HepG2 (cell line): ENCODE measurements around the gene HLF. TPM values are rescaled to one million over a fixed set of nuclear protein-coding genes. Genes with fewer than 3 reads are reported as not detected.

Experiments
- ARID2 ChIP-seq: sonication (generic); formaldehyde crosslinking; IDR thresholded peaks from 2 replicates; pipeline ENCODE4 v1.8.1; 2022; ENCODE audit warnings: mild to moderate bottlenecking, missing genetic modification reagents, borderline replicate concordance
- ATF5 ChIP-seq: sonication (generic); formaldehyde crosslinking; IDR thresholded peaks from 2 replicates; pipeline ENCODE4 v1.4.0; 2020; ENCODE audit warnings: mild to moderate bottlenecking, low read depth, missing genetic modification reagents
- ELF3 ChIP-seq: IDR thresholded peaks from 2 replicates; pipeline ENCODE4 v1.6.1; 2016; ENCODE audit warnings: missing genetic modification reagents, missing compliant biosample characterization
- FOXP1 ChIP-seq, 2 experiments: fragments of 450-650 bp in 1 of 2; IDR thresholded peaks; 2 replicates each; pipeline ENCODE4 v1.6.1; 2017 to 2018; ENCODE audit warnings: antibody characterized with exemption in 1 of 2
- HNF4G ChIP-seq, 2 experiments: sonication (generic) in 1 of 2; formaldehyde crosslinking in 1 of 2; IDR thresholded peaks; 2 replicates each; pipeline versions ENCODE4 v1.4.0 to v1.6.1; 2011 to 2020; ENCODE audit warnings: borderline replicate concordance in 2 of 2, low read depth in 2 of 2, mild to moderate bottlenecking in 2 of 2, low read length in 1 of 2, missing genetic modification reagents in 1 of 2, moderate library complexity in 1 of 2
- HOXD1 ChIP-seq: sonication (generic); formaldehyde crosslinking; IDR thresholded peaks from 2 replicates; pipeline ENCODE4 v1.5.0; 2020; ENCODE audit warnings: missing genetic modification reagents
- KDM2A ChIP-seq: sonication (generic); formaldehyde crosslinking; IDR thresholded peaks from 2 replicates; pipeline ENCODE4 v1.4.0; 2020; ENCODE audit warnings: low read depth, missing genetic modification reagents, borderline replicate concordance
- KDM5B ChIP-seq: sonication (generic); formaldehyde crosslinking; IDR thresholded peaks from 2 replicates; pipeline ENCODE4 v1.4.0; 2020; ENCODE audit warnings: missing genetic modification reagents, mild to moderate bottlenecking, borderline replicate concordance
- NFE2L2 ChIP-seq: fragments of 150-350 bp; IDR thresholded peaks from 2 replicates; pipeline ENCODE4 v1.6.1; 2014; ENCODE audit warnings: low read length
- NR0B2 ChIP-seq: sonication (generic); formaldehyde crosslinking; IDR thresholded peaks from 2 replicates; pipeline ENCODE4 v1.4.0; 2020; ENCODE audit warnings: mild to moderate bottlenecking, missing genetic modification reagents
- PITX1 ChIP-seq: sonication (generic); formaldehyde crosslinking; IDR thresholded peaks from 2 replicates; pipeline ENCODE4 v1.5.1; 2020; ENCODE audit warnings: mild to moderate bottlenecking, missing genetic modification reagents
- RELA ChIP-seq: sonication (generic); formaldehyde crosslinking; IDR thresholded peaks from 2 replicates; pipeline ENCODE4 v1.4.0; 2020; ENCODE audit warnings: missing genetic modification reagents
- REPIN1 ChIP-seq: sonication (generic); formaldehyde crosslinking; IDR thresholded peaks from 2 replicates; pipeline ENCODE4 v1.8.0; 2022; ENCODE audit warnings: missing genetic modification reagents, low read depth, mild to moderate bottlenecking, borderline replicate concordance
- SOX5 ChIP-seq: IDR thresholded peaks from 2 replicates; pipeline ENCODE4 v1.6.1; 2016; ENCODE audit warnings: borderline replicate concordance
- TFDP1 ChIP-seq: IDR thresholded peaks from 2 replicates; pipeline ENCODE4 v1.6.1; 2016; ENCODE audit warnings: missing compliant biosample characterization, missing genetic modification reagents, borderline replicate concordance
- TFE3 ChIP-seq: IDR thresholded peaks from 2 replicates; pipeline ENCODE4 v1.6.1; 2016
- U2AF1 ChIP-seq: fragments of 200-400 bp; formaldehyde crosslinking; optimal IDR thresholded peaks from 2 replicates; pipeline ENCODE3; 2017; ENCODE audit warnings: mild to moderate bottlenecking, low read depth, low read length
- ZBTB26 ChIP-seq: IDR thresholded peaks from 2 replicates; pipeline ENCODE4 v1.6.1; 2016; ENCODE audit warnings: missing compliant biosample characterization, missing genetic modification reagents, borderline replicate concordance
- ZNF235 ChIP-seq: sonication (generic); formaldehyde crosslinking; IDR thresholded peaks from 2 replicates; pipeline ENCODE4 v1.8.1; 2023; ENCODE audit warnings: mild to moderate bottlenecking, missing genetic modification reagents, borderline replicate concordance
- ZNF33B ChIP-seq: sonication (generic); formaldehyde crosslinking; IDR thresholded peaks from 2 replicates; pipeline ENCODE4 v1.5.1; 2020; ENCODE audit warnings: mild to moderate bottlenecking, missing genetic modification reagents
- ZNF468 ChIP-seq: sonication (generic); formaldehyde crosslinking; IDR thresholded peaks from 2 replicates; pipeline ENCODE4 v1.8.0; 2022; ENCODE audit warnings: mild to moderate bottlenecking, moderate library complexity, missing genetic modification reagents
- ZNF790 ChIP-seq: sonication (generic); formaldehyde crosslinking; IDR thresholded peaks from 2 replicates; pipeline ENCODE4 v1.8.0; 2022; ENCODE audit warnings: missing genetic modification reagents, mild to moderate bottlenecking, borderline replicate concordance
- polyA plus RNA-seq, 8 experiments: library from polyadenylated mRNA; depleted of rRNA in 3 of 8; stranded (reverse) in 7 of 8; unstranded in 1 of 8; fragments of >200 nt; fragmentation: Illumina TruSeq in 4 of 8; extraction: Trizol in 4 of 8; gene quantifications; 2 replicates each; pipeline versions ENCODE4 v1.2.1 to v1.2.3, GENCODE V29; 2011 to 2016; ENCODE audit warnings: low read depth in 4 of 8, missing spikeins in 1 of 8, mixed read lengths in 1 of 8; ENCODE audit not compliant: insufficient read depth in 1 of 8
- total RNA-seq, 5 experiments: library from RNA; depleted of rRNA; stranded (reverse); fragments of >200 nt; fragmentation: Illumina TruSeq; extraction: Trizol; gene quantifications; 2 replicates each; pipeline ENCODE4 v1.2.3, GENCODE V29; 2016; ENCODE audit warnings: low read depth in 1 of 5

HLF gene
- total and polyA plus RNA-seq, 2 of the 13 experiments (the other 11 are each of a cell fraction or from before 2014, with no cell fraction given) = 202 to 346 TPM

GRCh38 chr17:55284001-55284884 lies 19.5 kb downstream of the HLF start (continued):
- TF ChIP-seq KDM5B (CRISPR knock-in tag) (peak; percentile 68; the same call in 1 of the 2 replicates), NFE2L2 (no peak), ZNF468 (CRISPR knock-in tag) (peak; percentile 56; the same call in 1 of the 2 replicates), KDM2A (CRISPR knock-in tag) (0 out of 2 replicates have a peak, but pooled peaks have one; percentile 9), FOXP1 (IDR thresholded peaks at IDR 0.05) (peak; percentile 35; the same call in 1 of the 2 replicates), FOXP1 (CRISPR knock-in tag; IDR thresholded peaks at IDR 0.05) (peak; percentile 96), PITX1 (peak; percentile 98), HOXD1 (CRISPR knock-in tag) (0 out of 2 replicates have a peak, but pooled peaks have one; percentile 72), ZNF33B (CRISPR knock-in tag) (peak; percentile 48; the same call in 1 of the 2 replicates), NR0B2 (peak; percentile 49; the same call in 1 of the 2 replicates), ZNF790 (CRISPR knock-in tag) (peak; percentile 74; the same call in 1 of the 2 replicates), REPIN1 (CRISPR knock-in tag) (peak; percentile 38), TFDP1 (CRISPR knock-in tag) (no peak), HNF4G (IDR thresholded peaks at IDR 0.05; ENCODE audit: borderline replicate concordance, low read depth, low read length) (peak; percentile 85; the same call in 1 of the 2 replicates), HNF4G (CRISPR knock-in tag; IDR thresholded peaks at IDR 0.05; ENCODE audit: borderline replicate concordance, low read depth) (no peak), RELA (CRISPR knock-in tag) (no peak), ZBTB26 (CRISPR knock-in tag) (0 out of 2 replicates have a peak, but pooled peaks have one; percentile 27), TFE3 (CRISPR knock-in tag) (peak; percentile 86), ZNF235 (CRISPR knock-in tag) (peak; percentile 90), U2AF1 (peak; percentile 79), ARID2 (peak; percentile 97), SOX5 (CRISPR knock-in tag) (peak; percentile 90), ATF5 (CRISPR knock-in tag) (peak; percentile 92; the same call in 1 of the 2 replicates), ELF3 (peak; percentile 98)
